HL-60 (cell line): ENCODE measurements around the gene ADAMTSL4.

Source experiments
- DNase-seq, 2 experiments: peaks; one replicate each; pipeline ENCODE4 v3.0.0-alpha.2; 2010 to 2020; ENCODE audit warnings: low read depth in 1 of 2, low spot score in 1 of 2
- H3K27ac ChIP-seq: fragments of 250-450 bp; sonication (Bioruptor Pico); replicated peaks from 2 replicates; pipeline ENCODE4 v1.5.1; 2020; ENCODE audit warnings: mild to moderate bottlenecking, moderate library complexity
- H3K27me3 ChIP-seq: fragments of 250-450 bp; sonication (Bioruptor Pico); 2 replicates; pipeline ENCODE4 v1.5.1; 2021; ENCODE audit warnings: mild to moderate bottlenecking, moderate library complexity; ENCODE audit not compliant: insufficient read depth, poor library complexity, severe bottlenecking
- H3K4me3 ChIP-seq: replicated peaks from 2 replicates; pipeline ENCODE4 v1.5.1; 2011; ENCODE audit warnings: mild to moderate bottlenecking, control low read depth, low read length; ENCODE audit not compliant: insufficient read depth
- GABPA ChIP-seq: IDR thresholded peaks from 2 replicates; pipeline ENCODE4 v1.6.1; 2012; ENCODE audit warnings: low read depth
- POLR2AphosphoS5 ChIP-seq: IDR thresholded peaks from 2 replicates; pipeline ENCODE4 v1.6.1; 2012; ENCODE audit warnings: low read depth
- SPI1 ChIP-seq: IDR thresholded peaks from 2 replicates; pipeline ENCODE4 v1.6.1; 2012; ENCODE audit warnings: low read depth, mild to moderate bottlenecking, borderline replicate concordance
- TF ChIP-seq, protein P1 (sequence below): IDR thresholded peaks from 2 replicates; pipeline ENCODE4 v1.6.1; 2012; ENCODE audit warnings: low read depth; ENCODE audit not compliant: insufficient replicate concordance
- TF ChIP-seq, protein P2 (sequence below): IDR thresholded peaks from one replicate; pipeline ENCODE4 v1.5.1; 2011; ENCODE audit warnings: low read length, control low read depth, inconsistent platforms; ENCODE audit not compliant: insufficient read depth

The ADAMTSL4 gene

GRCh38 chr1:150561254-150561973 is 12.2 kb downstream of the ADAMTSL4 start:
- TF ChIP-seq, protein P1, sequence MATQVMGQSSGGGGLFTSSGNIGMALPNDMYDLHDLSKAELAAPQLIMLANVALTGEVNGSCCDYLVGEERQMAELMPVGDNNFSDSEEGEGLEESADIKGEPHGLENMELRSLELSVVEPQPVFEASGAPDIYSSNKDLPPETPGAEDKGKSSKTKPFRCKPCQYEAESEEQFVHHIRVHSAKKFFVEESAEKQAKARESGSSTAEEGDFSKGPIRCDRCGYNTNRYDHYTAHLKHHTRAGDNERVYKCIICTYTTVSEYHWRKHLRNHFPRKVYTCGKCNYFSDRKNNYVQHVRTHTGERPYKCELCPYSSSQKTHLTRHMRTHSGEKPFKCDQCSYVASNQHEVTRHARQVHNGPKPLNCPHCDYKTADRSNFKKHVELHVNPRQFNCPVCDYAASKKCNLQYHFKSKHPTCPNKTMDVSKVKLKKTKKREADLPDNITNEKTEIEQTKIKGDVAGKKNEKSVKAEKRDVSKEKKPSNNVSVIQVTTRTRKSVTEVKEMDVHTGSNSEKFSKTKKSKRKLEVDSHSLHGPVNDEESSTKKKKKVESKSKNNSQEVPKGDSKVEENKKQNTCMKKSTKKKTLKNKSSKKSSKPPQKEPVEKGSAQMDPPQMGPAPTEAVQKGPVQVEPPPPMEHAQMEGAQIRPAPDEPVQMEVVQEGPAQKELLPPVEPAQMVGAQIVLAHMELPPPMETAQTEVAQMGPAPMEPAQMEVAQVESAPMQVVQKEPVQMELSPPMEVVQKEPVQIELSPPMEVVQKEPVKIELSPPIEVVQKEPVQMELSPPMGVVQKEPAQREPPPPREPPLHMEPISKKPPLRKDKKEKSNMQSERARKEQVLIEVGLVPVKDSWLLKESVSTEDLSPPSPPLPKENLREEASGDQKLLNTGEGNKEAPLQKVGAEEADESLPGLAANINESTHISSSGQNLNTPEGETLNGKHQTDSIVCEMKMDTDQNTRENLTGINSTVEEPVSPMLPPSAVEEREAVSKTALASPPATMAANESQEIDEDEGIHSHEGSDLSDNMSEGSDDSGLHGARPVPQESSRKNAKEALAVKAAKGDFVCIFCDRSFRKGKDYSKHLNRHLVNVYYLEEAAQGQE, result no peak
- TF ChIP-seq GABPA, result peak; percentile 57
- Histone ChIP-seq H3K27me3 (no peaks in the 10 kb centered on the region), H3K4me3 (peak overlapping the region; percentile 58), H3K27ac (peak overlapping the region; percentile 49)
- peak; percentile 55 to 93 for DNase-seq

DNA sequence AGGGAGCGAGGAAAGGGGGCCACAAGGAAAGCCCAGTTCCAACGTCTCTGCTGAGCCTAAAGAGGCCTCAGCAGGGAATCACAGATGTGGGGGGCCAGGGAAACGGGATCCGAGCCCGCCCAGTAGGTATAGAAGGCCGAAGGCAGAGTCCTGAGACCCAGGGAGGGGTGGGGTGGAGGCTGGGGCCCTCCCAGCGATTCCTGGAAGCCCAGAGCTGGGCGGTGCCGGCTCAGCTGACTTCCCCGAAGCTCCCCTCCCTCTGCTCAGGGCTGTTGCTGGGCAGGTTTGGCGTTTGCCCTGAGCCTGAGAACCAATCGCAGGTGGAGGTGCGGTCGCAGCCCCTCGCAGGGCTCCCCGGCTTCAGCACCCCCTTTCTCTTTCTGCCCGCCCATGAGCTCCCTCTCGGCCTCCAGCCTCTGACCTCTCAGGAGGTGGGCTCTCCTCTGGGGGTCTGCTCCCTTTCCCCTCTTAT is 12.8 kb downstream of the ADAMTSL4 start:
- TF ChIP-seq, protein P2, sequence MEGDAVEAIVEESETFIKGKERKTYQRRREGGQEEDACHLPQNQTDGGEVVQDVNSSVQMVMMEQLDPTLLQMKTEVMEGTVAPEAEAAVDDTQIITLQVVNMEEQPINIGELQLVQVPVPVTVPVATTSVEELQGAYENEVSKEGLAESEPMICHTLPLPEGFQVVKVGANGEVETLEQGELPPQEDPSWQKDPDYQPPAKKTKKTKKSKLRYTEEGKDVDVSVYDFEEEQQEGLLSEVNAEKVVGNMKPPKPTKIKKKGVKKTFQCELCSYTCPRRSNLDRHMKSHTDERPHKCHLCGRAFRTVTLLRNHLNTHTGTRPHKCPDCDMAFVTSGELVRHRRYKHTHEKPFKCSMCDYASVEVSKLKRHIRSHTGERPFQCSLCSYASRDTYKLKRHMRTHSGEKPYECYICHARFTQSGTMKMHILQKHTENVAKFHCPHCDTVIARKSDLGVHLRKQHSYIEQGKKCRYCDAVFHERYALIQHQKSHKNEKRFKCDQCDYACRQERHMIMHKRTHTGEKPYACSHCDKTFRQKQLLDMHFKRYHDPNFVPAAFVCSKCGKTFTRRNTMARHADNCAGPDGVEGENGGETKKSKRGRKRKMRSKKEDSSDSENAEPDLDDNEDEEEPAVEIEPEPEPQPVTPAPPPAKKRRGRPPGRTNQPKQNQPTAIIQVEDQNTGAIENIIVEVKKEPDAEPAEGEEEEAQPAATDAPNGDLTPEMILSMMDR, result no peak
- TF ChIP-seq GABPA (no peak), POLR2AphosphoS5 (no peak), SPI1 (no peak)
- TF ChIP-seq, protein P1, result no peak
- DNase-seq, result peak in 1 of 2 experiments; percentile 45
- H3K27ac ChIP-seq, result peak overlapping the region; percentile 49
- no peaks in the 10 kb centered on the region for H3K27me3 ChIP-seq
- H3K4me3 ChIP-seq, result peak overlapping the region; percentile 58

DNA sequence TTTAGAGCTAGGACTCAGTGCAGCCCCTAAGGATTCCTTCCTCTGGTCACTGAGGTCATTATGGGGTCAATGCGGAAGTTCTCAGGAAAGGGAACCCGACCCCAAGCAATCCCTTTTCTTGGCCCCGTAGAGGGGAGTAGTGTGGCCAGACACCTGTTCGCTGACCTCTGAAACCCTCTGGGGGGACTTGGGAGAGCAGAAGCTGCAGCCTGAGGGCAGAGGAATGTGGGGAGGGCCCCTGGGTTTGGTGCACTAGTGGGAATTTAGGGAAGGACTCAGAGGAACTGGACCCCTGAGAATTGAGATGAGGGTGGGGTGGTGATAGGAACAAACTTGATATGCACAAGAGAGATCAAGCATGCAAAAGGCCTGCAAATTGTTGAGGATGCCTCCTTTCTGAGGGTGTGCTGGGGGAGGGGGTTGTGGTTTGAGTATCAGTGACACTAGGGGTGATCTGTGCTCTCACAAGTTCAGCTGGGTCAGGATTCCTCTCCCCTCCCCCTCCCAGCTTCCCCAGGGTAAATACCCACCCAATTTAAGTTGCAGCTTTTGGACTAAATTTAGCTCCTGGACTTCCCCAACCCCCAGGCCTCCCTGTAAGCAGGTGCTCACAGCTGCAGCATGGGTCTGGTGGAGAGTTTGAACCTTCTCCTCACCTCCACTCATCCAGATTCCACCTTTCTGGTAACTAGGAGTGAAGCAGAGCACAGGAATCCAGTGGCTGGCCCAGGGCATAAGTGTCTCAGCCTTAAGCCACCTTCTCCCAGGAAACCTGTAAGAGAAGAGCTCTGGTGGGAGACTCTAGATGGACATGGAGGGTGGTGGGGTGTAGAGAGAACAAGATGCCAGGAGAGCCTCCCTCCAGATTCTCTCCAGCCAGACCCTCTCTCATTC is 13.5 kb downstream of the ADAMTSL4 start:
- peak overlapping the region; percentile 58 for H3K4me3 ChIP-seq
- no peak overlapping the region for H3K27ac ChIP-seq
- peak in 1 of 2 experiments; percentile 23 for DNase-seq
- TF ChIP-seq GABPA (no peak), POLR2AphosphoS5 (no peak), SPI1 (no peak)
- TF ChIP-seq, protein P1, result no peak
- TF ChIP-seq, protein P2, result no peak
- no peaks in the 10 kb centered on the region for H3K27me3 ChIP-seq
